IPS-NIHi11 (cell line): ENCODE data around the gene STXBP1.

Experiments used
- DNase-seq: peaks from one replicate; pipeline ENCODE4 v3.0.0; 2012; ENCODE audit warnings: mixed read lengths, low spot score

STXBP1 gene

DNA sequence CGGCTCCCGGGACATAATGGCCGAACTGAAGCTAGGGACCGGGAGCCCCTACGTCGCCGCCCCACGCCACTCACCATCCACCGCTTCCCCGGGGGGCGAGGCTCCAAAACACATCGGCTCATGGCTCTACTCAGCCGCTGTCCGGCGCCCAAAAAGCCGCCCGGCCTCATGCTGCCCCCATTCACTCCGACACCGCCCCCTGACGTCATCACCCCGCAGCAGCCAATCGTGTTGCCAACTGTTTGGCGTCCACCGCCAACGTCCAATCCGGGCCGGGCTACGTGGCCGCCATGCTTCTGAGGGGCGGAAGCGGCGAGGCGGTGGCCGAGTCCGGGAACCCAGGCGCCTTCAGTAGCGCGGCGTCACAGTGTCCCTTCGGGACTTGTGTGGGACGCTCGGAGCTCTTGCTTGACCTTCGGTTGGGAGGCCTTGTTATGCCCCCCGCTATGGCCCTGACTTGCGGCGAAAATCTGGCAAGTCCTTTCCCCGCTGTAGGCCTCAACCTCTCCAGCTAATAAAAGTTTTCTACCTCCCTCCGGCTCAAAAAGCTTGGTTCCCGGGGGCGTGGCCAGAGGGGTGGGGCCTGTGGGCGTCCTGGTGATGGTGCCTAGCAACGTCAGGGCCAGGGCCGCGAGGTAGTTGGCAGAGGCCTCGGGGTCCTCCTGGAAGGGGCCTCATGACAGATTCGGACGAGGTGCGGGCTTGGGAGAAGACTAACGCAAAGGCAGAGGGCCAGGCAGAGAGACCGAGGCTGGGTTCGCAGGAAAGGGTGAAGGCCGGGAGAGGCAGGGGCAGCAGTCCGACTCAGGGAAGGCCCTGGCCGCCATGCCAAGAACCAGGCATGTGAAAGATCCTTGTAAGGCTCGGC, 103.6 kb downstream of the STXBP1 start, which contains the start of the genes PTRH1 and TTC16:
TSS of gene PTRH1 (minus strand) at position 194 of the 868 bp plus-strand sequence. CDS start at position 170, 24 bp downstream.
TSS of gene TTC16 (plus strand) at position 610 of the 868 bp plus-strand sequence. CDS start at position 677, 67 bp downstream.
- DNase-seq: peak; percentile 99

GRCh38 chr9:127716412-127716811, 104.3 kb downstream of the STXBP1 start:
- no peak for DNase-seq

DNA sequence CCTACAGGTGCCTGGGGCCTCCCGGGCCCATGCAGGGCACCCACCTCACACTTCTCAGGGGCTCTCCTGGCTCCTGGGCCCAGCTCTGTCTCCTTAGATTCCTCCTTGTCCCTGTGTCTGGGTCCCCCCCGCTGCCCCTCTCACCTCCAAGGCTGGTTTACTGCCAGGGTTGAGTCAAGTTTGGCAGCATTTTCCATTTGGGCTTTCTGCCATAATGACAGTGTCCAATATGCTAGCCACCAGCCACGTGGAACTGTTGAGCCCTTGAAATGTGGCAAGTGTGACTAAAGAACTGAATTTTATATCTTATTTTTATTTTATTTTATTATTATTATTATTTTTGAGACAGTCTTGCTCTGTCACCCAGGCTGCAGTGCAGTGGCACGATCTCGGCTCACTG, 105.7 kb downstream of the STXBP1 start:
- no peak for DNase-seq

GRCh38 chr9:127720031-127720864, 108.2 kb downstream of the STXBP1 start:
- no peak for DNase-seq

DNA sequence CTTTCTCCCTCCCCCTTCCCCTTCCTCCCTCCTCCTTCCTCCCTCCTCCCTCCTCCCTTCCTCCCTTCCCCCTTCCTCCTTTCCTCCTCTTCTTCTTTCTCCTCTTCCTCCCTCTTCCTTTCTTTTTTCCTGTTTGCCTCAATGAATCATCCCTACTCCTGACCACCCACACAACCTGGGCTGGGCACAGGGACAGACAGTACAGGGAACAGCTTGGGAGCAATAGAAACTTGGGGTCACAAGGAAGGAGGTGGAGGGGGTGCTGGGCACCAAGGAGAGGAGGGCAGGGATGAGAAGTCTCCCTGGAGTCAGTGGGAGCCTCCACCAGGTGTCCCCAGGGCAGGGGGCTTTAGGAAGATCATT, 108.8 kb downstream of the STXBP1 start:
- DNase-seq: no peak

- DNase-seq: peak; percentile 43
Measured at GRCh38 chr9:127721391-127721821, 109.3 kb downstream of the STXBP1 start.

- DNase-seq: no peak
Measured at GRCh38 chr9:127722055-127722745, 110.1 kb downstream of the STXBP1 start.

- no peak for DNase-seq
Measured at GRCh38 chr9:127723013-127723412, 110.9 kb downstream of the STXBP1 start.

- DNase-seq: no peak
Measured at GRCh38 chr9:127723444-127723843, 111.4 kb downstream of the STXBP1 start.

- DNase-seq: peak; percentile 18
Measured at GRCh38 chr9:127724012-127724411, 111.9 kb downstream of the STXBP1 start.

DNA sequence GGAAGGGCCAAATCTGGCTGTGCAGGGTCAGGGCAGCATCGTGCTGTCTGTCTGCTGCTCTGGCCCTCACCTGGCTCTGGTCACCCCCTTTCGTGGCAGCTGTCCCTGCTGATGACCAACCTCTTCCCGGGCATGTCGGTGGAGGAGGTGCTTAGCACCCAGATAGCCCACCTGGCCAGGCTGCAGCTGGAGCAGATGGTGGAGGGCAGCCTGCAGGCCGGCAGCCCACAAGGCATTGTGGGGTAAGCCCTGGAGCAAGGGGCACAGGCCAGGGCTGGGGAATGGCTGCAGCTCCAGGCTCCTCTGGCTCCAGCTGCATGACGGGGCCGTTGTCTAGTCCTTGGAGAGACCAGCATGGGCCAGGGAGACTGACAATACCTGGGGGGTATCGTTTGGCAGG, 114.8 kb downstream of the STXBP1 start:
- DNase-seq: no peak

DNA sequence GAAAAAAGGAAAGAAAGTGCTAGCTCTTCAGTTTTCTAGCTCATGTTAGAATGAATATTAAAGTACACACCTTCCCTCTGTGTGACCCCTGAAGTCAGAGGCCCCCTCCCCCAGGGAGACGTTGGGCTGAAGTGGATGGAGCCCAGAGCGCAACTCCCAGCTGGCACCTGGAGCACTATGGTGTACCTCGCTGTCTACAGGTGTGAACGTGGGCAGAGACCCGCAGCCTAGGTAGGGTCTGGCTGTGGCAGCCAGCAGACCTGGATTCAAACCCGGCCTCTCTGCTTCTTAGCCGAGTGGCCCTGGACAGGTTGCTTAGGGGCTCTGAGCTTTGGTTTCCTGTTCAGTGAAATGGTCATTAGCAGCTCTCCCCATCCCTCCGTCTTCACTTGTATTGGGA, 116.7 kb downstream of the STXBP1 start:
- DNase-seq: no peak

DNA sequence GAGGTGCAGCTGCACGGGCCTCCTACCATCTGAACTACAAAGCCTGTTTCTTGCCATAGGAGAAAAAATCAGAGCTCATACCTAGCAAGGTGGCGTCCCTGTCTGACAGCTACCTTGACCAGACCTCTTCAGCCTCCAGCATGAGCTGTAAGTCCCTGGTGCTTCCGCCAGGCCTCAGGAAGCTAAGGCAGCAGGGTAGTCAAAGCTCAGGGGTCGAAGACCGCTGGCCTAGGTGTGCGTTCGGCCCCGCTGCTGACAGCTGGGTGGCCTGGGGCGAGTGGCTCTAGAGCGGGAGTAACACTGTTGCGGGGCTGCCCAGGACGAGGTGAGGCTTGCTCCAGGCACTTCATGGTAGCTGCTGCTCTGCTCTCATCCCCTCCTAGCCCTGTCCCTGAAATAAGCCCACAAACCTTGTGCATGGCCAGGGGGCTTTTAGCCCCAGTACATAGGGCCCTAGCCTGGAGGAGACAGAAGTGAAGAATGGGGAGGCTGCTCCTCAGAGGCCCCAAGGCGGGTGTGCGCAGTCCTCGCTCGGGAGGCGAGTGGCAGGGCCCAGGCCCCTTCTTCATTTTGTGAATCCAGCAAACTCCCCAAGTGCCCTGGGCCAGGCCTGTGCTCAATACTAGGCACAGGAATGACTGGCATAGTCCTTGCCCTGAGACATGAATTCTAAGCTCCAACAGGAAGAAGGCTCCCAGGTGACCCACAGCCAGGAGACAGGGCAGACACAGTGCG, 117.6 kb downstream of the STXBP1 start:
- no peak for DNase-seq

- DNase-seq: no peak
Measured at GRCh38 chr9:127730262-127730661, 118.2 kb downstream of the STXBP1 start.

- no peak for DNase-seq
Measured at GRCh38 chr9:127730799-127731410, 118.8 kb downstream of the STXBP1 start.

GRCh38 chr9:127731938-127732337, 119.9 kb downstream of the STXBP1 start:
- no peak for DNase-seq

- no peak for DNase-seq
Measured at GRCh38 chr9:127732444-127732843, 120.4 kb downstream of the STXBP1 start.

DNA sequence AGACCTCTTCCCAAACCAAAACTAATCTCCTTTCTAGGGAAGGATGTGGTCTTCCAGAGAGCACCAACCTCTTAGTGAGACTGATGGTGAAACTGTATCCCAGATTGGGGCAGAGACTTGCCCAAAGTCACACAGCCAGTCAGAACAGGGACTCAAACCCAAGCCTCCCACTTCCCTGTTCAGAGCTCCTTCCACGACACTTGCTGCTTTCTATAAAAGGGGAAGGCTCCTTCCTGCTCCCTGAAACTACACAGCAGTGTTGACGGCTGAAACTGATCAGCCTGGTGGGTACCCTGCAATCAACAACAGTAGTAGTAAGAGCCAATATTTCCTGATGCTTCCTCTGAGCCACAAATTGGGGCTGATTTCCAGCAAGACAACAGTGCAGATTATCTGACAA, 121.5 kb downstream of the STXBP1 start:
- no peak for DNase-seq

GRCh38 chr9:127734247-127734746, 122.2 kb downstream of the STXBP1 start:
- DNase-seq: no peak

- peak; percentile 94 for DNase-seq
Measured at GRCh38 chr9:127734747-127735529, 122.9 kb downstream of the STXBP1 start, which contains the start of gene TOR2A. TOR2A (minus strand) TSS chr9:127735294; CDS start chr9:127735270, 24 bp downstream.
